Skin of body (tissue), 2 donors: ENCODE measurements around the gene CACNA2D3. TPM values are rescaled to one million over a fixed set of nuclear protein-coding genes. Genes with fewer than 3 reads are reported as not detected.

ENCODE experiments used
- DNase-seq: peaks from one replicate; lab custom pipeline; 2025; lab: John Stamatoyannopoulos, UW
- total RNA-seq: library from RNA; depleted of rRNA; stranded (reverse); fragments of >200 nt; gene quantifications from one replicate; pipeline ENCODE4 v1.2.3, GENCODE V29; 2014

The CACNA2D3 gene
- total RNA-seq, 1 donor from 2014 or later, result 1.2 TPM

DNA sequence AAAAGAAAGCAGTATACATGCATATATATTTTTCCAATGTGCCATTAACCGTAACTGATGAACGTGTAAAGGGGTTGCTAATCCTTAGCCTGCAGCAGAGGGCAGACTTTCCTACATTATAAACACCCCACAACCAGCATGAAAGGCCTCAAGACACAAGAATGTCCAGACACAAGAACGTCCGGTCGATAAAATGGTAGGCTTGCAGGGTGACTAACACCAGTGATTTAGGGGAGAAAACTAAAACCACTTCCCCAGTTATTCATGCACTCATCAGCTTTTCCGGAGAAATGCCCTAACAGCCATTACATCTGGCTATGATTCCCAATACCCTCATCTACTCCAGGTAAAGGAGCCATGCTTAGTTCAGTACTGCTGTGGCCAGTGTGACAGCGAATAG, 748.1 kb downstream of the CACNA2D3 start:
- DNase-seq, result peak; percentile 70

DNA sequence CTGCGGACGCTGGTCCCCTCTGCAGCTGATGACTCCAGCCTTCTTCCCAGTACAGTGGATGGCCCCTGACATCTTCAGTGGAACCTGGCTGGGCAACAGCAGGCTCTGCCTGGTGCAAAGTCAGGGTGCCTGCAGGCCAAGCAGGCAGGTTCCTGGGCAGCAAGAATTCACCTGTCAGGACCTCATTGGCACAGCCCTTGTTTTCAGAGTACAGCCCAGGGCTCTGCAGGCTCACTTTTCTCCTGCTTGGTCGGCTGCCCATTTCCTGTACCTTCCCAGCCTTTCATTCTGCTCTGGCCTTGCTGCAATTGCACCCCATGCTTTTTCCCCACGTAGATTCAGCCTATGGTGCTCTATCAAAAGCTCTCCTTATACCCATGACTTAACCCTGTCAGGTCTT, 749.5 kb downstream of the CACNA2D3 start:
- no peak for DNase-seq

DNA sequence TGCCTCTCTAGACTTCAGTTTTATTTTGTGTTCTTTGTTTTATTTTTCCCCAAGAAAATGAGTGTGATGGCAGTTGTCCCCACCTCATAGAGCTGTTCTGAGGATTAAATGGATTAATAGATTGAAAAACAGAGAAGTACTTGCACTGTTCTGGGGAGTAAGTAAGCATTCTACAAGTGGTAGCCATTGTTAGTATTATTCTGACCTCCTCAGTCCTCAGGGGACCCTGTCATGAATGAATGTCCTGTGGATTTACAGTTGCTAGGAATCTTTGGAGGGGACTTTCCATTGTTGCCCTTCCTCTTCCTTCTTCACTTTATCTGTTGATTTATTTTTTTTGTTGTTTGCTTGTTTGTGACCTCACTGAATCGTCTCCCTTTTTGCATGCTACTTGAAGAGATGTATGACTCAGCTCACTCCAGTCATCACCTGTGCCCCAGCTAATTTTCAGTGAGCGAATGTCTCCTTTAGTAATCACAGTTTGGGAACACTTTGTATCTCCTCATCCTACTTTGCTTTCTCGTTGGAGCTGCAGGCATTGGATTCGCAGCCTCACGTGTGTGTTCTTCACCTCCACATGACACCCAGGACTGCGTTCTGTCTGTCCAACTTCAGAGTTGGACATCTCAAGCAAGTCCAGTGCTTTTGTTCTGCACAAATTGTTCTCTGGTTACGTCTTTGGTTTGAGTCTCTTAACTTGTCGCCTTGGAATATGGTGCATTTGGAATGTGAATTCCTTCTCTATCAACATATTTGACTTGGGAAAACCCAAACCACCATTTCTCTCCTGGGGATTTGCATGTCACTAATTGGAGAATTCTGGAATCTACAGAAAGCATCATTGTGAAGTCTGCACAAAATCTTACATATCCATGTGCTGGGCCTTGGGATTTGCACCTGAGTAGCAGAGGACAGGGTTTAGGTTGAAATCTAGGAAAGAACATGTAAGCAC, 751.0 kb downstream of the CACNA2D3 start:
- DNase-seq, result no peak

DNA sequence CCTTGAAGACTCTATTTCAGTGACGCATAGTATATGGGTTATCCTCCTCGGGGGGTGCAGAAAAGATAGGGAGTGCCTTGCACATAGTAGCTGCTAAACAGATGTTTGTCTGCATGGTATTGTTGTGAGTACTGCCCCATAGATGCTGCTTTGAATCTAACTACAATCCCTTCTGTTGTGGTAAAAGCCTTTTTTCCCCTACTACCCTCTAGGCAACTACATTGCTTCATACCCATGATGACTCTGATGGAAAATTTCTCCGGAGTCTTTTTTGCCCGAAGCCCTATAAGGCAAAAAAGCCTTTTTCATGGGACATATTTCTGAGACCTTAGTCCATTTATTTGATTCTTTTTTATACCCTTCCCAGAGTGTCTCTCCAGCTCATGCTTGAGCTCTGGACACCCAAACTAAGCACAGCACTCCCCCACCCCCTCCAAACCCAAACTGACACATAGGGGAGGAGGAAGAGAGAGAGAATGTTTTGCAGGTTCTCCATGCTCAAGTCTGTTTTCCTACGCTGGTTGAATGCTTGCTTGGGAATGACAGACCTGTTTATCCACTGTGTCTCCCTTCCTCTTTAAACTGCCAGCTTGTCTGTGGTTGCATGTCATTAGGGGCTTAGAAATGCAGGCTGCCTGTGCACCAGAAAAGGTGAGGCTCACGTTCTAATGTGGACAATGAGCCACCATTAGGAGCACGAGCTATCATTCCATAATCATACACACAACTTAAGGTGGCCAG, 752.6 kb downstream of the CACNA2D3 start:
- DNase-seq, result no peak

DNA sequence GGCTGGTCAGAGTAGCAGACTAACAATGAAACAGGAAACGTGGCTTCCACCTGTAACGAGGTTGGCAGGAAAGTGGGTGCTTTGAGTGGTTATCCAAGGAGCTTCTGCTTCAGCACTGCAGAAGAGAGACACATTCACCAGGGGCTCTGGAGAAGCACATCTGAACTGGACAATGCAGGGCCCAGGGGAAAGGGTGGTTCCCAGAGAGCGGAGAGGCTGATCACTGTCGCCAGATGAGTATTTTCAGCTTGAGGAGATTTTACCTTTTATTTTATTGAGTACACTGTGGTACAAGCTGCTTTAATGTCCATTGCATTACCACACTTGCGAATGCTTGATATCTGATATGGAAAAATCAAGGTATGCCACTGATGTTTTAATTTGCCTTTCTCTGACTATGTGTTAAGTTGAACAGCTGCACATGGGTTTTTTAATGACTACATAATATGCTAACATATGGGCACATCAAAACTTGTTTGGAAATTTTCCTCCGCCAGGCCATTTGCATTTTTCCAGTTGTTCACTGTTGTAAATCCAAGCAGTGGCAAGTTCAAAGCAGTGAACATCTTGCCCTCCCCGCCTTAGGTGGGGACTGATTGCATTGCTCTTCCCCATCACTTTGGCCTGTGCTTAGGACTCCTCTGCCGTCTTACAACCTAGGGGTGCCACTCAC, 753.4 kb downstream of the CACNA2D3 start:
- DNase-seq, result no peak

DNA sequence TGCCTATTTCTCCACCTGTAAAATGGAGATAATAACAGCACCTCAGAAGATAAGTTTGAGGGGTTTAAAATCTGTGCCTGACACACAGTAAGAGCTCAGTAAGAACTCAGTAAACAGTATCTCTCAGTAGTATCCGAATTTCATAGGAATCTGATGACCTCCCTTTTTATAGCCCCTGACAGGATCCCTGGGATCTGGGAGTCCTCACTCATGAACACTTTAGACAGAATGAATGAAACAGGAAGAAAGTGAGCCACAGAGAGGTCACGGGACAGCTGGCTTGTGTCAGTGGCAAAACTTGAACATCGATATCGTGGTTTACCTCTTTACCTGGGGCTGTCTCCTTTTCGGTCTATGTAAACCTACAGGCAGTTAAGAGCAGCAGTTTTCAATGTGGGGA, 754.3 kb downstream of the CACNA2D3 start:
- no peak for DNase-seq

DNA sequence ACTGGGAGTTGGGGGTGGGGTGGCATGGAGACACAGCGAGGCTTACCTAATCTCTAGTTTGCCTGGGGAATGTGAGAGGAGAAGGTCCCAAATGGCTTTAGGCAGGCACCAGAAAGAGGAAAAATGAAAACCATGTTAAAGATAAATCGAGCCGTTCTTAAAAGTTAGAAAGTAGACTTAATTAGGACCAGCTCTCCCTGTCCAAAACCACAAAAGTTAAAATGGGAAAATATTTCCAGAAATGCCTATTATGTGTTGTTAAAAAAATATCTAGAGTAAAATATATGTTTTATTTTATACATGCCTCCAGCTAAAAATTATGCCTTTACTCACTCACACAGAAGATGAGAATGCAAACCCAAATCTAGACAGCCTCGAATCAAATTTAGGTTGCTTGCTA, 755.4 kb downstream of the CACNA2D3 start:
- DNase-seq, result no peak

DNA sequence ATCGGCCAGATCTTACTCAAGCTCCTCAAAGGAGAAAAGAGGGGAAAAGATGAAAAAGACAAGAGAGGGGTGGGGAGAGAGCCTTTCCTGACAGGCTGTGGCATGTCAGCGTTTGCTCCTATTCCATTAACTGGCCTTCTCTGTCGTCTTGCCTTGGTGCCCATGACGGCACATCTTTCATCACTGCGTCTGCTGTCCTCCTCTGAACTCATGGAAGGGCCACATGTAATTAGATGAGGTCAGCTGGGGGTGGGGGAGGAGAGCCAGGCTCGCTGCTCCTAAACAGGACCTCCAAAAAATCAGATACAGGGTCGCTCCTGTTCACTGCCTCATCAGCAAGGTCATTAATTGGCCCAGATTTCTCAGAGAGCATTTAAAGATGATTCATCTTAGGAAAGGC, 755.8 kb downstream of the CACNA2D3 start:
- no peak for DNase-seq

DNA sequence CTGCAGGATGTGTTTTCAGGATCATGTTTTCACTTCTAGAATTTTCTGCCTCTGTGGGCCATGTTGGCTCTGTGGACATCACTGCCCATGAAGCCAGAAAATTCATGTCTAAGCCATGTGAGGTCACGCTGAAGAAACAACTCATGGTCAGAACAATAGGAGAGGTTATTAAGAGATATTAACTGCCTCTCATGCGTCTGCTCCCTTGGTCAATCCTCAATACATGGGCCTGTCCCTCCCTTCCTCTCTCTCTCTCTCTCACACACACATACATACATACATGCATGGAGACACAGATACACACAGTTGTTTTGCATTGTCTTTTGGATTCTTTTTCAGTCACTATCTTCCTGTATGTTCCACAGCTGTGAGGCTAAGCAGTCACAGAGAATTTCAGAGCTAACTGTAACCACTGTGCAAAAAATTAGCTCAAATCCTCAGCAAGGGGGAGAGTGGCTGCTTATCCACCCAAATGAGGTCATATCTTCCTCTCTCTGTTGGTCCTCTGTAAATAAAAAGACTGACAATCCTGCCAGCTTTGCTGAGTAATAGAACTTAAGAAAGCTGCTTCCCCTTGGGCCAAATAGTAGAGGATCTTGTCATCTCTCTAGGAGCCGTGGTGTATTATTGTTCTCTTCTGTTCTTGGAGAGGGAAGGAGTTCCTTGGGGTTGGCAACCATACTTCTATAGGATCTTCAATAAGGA, 759.9 kb downstream of the CACNA2D3 start:
- DNase-seq, result peak; percentile 98

DNA sequence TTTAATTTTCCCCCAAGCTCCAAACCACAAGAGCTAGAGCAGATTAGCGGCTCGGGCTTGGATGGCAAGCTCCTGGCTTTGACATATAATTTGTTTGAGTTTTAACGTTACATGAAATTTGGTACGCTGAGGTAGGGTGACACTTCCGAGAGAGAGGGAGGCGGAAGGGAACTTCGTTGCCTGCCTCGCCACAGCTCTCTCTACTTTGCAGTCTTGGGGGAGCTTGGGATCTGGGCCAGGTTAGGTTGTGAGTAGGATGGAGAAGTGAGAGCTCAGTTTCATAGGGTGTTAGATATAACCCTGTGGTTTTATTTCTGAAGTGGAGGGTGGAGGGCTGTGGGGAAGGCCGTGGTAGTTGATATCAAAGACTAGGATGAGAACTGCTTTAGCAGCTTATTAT, 765.8 kb downstream of the CACNA2D3 start:
- DNase-seq, result no peak

DNA sequence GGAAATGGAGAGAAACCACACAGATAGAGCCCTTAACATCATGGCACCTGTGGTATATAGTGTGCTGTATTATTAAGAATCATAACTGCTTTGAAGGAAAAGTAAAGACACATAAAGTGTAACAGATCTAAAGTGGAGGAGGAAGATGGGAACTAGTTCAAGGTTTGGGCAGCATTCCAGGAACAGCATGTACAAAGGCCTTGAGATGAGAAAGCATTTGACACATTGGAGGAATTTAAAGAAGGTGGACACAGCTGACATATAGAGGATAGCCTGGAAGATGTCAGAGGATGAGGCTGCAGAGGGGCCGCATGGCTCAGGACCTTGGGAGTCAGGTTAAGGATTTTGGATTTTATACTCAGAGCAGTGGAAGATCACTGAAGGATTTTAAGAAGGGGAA, 766.5 kb downstream of the CACNA2D3 start:
- no peak for DNase-seq

DNA sequence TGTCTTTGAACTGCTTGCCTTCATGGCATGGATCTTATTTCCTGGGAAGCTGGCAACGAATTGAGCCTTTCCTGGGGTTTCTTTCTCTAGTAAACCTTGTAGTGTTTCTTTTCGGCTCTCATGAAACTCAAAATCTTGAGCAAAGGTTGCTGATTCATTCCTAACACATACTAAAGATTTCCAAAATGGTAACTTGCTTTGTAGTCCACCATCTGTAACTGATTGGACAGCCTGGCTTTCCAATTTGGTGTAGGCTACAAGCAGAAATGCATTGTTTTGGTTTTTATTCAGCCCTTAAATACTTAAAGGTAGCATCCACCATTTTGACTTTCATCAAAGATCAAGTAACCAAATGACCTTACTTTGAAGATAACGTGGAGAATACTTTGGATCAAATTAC, 767.4 kb downstream of the CACNA2D3 start:
- no peak for DNase-seq

DNA sequence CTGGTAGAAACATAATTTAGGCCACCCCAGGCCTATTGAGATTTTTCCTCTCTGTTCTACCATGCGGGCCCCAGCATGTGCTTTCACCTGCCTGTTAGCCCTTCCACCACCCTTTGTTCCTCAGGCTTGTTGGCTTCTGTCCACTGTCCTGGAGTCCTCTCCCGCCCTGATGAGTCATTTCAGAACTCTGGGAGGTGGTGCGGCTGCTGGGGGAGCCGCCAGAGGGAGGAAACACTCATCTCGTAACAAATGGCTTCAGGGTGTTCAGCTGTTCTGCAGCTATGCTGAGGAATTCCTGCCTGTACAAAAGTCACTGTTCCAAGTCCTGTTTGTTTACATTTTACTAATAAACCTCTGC, 769.2 kb downstream of the CACNA2D3 start:
- peak; percentile 93 for DNase-seq

DNA sequence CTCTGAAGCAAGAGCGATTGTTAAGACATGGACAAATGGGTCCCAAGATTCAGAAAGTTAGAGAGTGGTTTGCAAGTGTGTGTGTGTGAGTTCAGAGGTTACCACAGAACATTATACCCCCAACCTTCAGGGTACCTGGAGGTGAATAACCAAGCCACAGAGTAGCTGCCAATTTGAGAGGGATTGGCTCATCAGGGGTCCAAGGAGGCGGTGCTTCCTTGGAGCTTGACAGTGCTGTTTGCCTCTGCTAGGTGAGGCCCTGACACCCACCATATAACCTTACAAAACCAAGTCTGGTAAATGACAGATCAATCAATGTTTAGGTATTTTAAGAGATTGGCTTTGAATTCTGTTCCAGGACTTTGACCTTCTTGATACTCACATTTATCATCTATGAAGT, 769.8 kb downstream of the CACNA2D3 start:
- no peak for DNase-seq

DNA sequence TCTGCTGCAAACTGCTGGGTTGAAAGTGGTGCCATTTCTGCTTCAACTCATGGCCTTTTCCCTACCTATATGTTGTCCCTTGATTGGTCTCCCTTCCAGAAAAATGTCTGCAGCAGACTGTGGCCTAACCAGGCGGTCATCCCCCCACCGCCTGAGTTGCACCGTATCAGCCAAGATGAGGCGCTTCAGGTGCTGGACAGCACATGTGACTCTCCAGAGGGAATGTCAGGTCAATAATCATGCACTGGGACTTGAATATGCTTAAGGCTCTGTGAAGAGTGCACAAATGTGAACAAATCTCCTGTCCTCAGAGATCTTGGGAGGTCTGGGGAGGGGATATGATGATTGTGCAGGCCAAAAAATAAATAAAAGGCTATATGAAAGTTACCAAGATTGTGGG, 773.3 kb downstream of the CACNA2D3 start:
- no peak for DNase-seq

DNA sequence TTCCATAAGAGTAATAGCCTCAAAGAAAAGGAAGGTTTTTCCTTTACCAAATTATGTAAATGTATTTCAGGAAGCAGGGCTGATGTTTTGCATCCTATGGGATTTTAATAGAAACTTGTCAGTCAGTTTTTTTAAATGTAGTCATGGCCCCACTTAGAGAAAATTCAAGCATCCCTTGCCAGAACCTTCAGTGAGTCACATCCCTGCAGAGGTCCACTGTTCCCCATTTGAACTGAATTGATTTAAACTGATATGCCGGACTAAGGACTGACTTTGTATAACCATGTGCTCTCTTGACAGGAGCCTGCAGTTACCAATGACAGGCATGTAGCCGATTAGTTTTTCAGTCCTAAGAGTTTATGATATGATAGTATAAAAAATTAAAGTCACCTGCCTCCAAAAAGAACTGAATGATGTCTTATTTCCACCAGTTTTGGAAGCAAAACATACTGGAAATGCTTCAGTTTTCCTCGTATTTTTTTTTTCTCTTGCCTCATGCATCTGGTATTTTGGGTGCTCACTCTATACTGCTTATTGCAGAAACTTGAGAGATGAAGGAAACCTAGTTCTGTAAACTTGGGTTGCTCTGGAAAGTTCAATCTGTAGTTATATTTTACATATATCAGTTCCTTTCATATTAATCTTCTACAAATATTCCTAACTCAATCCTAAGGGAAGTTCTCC, 774.8 kb downstream of the CACNA2D3 start:
- no peak for DNase-seq

DNA sequence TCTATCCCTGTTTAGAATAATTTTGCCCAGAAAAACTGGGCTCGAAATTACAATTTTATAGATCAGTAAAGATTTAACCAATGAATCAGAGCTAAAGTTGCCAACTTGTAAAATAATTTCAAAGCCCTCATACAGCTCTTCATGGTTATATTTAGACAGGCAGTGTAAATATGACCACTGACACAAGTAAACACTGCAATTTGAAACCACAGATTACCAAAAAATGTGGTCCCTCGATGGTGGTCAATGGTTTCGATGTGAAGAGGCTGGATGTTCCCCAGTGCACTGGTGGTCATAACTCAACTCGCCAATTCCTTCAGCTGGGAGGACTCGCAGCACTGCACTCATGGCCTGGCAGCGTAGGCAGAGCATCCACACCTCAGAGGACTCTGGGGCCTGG, 776.9 kb downstream of the CACNA2D3 start:
- no peak for DNase-seq

DNA sequence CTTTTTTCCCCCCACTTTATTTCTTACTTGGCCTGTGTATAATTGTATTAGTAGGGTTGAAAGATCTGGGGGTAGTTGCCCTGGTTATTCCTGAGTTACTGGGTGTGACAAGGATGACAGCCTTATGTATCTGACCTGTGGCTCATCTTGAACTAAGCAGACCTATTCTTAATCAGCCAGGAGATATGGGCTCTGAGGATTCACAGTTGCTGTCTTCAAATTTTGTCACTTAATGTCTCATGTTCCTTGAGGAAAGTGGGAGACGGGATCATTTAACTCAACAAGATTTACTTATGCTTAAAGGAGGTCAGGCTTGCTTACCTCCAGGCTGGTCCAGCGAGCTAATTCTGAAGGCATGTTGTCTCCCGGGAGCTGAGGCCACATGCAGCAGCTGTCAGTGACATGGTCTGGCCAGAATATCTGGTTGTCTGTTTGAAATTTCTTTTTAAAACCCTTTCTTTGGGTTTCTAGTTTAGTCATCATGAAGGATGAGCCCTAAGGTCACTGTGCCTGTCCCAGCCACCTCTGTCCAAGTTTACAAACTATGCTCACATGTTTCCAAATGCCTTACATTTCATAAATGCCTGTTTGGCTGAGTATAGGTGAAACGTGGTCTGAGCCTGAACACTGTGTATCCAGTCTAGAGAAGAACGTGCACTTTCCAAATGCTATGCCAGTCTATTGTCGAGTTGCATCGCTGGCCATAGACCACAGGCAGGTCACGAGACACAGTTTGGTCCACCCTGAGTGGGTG, 778.7 kb downstream of the CACNA2D3 start:
- DNase-seq, result no peak

DNA sequence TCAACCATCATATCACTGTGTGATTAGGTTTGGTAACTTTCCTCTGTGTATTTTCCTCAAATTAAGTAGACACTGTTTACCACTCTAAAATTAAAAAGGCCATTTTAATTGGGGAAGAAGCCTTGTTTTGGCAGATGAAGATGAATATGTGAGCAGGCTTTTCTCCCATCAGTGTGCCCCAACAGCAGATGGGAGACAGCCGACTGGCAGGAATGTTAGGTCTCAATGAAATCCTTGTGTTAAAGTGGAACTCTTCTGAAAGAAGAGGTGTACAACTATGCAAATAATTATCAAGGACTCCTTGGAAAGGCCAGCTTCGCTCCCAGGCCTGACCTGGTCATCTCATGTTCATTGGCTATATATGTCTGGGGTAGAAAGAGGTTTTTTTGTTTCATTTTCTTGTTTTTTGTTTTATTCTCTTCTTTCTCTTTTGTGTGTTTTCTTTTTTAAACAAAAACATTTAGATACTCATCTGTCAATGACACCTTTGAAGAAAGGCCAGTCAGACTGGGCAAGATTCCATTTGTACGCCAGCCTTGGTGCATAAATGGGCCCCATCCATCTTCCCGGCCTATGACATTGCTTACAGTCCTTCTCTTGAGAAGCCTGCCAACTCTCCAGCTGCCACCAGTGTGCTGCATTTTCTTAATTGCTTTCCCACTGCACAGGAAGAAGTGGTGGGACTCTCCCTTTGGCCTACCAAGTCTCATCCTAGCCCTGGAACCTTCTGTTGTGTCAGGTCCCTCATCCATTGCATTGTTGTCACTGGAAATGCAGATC, 779.7 kb downstream of the CACNA2D3 start:
- DNase-seq, result no peak
